HepG2 (cell line): Measurements from ENCODE around the gene EPS8L3. TPM values are rescaled to one million over a fixed set of nuclear protein-coding genes. Genes with fewer than 3 reads are reported as not detected.

ENCODE experiments used
- ARID2 ChIP-seq: sonication (generic); formaldehyde crosslinking; IDR thresholded peaks from 2 replicates; pipeline ENCODE4 v1.8.1; 2022; ENCODE audit warnings: mild to moderate bottlenecking, missing genetic modification reagents, borderline replicate concordance
- ATF7 ChIP-seq, 2 experiments: fragments of 450-650 bp in 1 of 2; sonication (generic) in 1 of 2; formaldehyde crosslinking in 1 of 2; IDR thresholded peaks; 2 replicates each; pipeline versions ENCODE4 v1.4.0 to v1.6.1; 2016 to 2020; ENCODE audit warnings: antibody characterized with exemption in 1 of 2, mild to moderate bottlenecking in 1 of 2, missing genetic modification reagents in 1 of 2
- CBX1 ChIP-seq: IDR thresholded peaks from one replicate; pipeline ENCODE4 v1.6.1; 2016; ENCODE audit warnings: antibody characterized with exemption, low read depth
- CBX2 ChIP-seq, 2 experiments: fragments of 200-600 bp in 1 of 2; sonication (generic); formaldehyde crosslinking in 1 of 2; IDR thresholded peaks; 2 replicates each; pipeline versions ENCODE4 v1.7.0 to v1.8.1; 2018 to 2022; ENCODE audit warnings: low read depth in 2 of 2, low read length in 1 of 2, mild to moderate bottlenecking in 1 of 2, missing genetic modification reagents in 1 of 2
- FOXK1 ChIP-seq: sonication (generic); formaldehyde crosslinking; IDR thresholded peaks from 2 replicates; pipeline ENCODE4 v1.4.0; 2020; ENCODE audit warnings: low read depth, missing genetic modification reagents, borderline replicate concordance
- FOXK2 ChIP-seq: fragments of 450-650 bp; IDR thresholded peaks from 2 replicates; pipeline ENCODE4 v1.6.1; 2016
- IRF2 ChIP-seq: IDR thresholded peaks from 2 replicates; pipeline ENCODE4 v1.6.1; 2018; ENCODE audit warnings: missing genetic modification reagents, missing compliant biosample characterization
- KDM5A ChIP-seq: fragments of 200-600 bp; sonication (generic); IDR thresholded peaks from 2 replicates; pipeline ENCODE4 v1.7.0; 2018; ENCODE audit warnings: antibody characterized with exemption, mild to moderate bottlenecking, low read length, borderline replicate concordance
- KDM5B ChIP-seq: sonication (generic); formaldehyde crosslinking; IDR thresholded peaks from 2 replicates; pipeline ENCODE4 v1.4.0; 2020; ENCODE audit warnings: missing genetic modification reagents, mild to moderate bottlenecking, borderline replicate concordance
- NONO ChIP-seq, 2 experiments: fragments of 450-650 bp in 1 of 2; sonication (generic) in 1 of 2; formaldehyde crosslinking in 1 of 2; IDR thresholded peaks in 1 of 2; conservative IDR thresholded peaks in 1 of 2; 2 replicates each; pipeline versions ENCODE4 v1.6.1 to v1.8.0; 2017 to 2022; ENCODE audit warnings: mild to moderate bottlenecking in 1 of 2, missing genetic modification reagents in 1 of 2, moderate library complexity in 1 of 2
- NR2F6 ChIP-seq, 2 experiments: IDR thresholded peaks; 2 replicates each; pipeline ENCODE4 v1.6.1; 2016; ENCODE audit warnings: antibody characterized with exemption in 1 of 2, mild to moderate bottlenecking in 1 of 2
- RNF2 ChIP-seq: fragments of 450-650 bp; conservative IDR thresholded peaks from 2 replicates; pipeline ENCODE4 v1.6.1; 2016; ENCODE audit warnings: low read depth
- RXRB ChIP-seq: IDR thresholded peaks from 2 replicates; pipeline ENCODE4 v1.6.1; 2016; ENCODE audit warnings: borderline replicate concordance, missing genetic modification reagents, missing compliant biosample characterization
- SALL1 ChIP-seq: sonication (generic); formaldehyde crosslinking; IDR thresholded peaks from 2 replicates; pipeline ENCODE4 v1.8.0; 2022; ENCODE audit warnings: mild to moderate bottlenecking, missing genetic modification reagents
- SIX1 ChIP-seq: sonication (generic); formaldehyde crosslinking; IDR thresholded peaks from 2 replicates; pipeline ENCODE4 v1.4.0; 2020; ENCODE audit warnings: missing genetic modification reagents, borderline replicate concordance
- SMARCC2 ChIP-seq: fragments of 450-650 bp; IDR thresholded peaks from 2 replicates; pipeline ENCODE4 v1.6.1; 2017; ENCODE audit warnings: antibody characterized with exemption, mild to moderate bottlenecking
- SOX6 ChIP-seq, 2 experiments: fragments of 450-650 bp in 1 of 2; sonication (generic) in 1 of 2; formaldehyde crosslinking in 1 of 2; IDR thresholded peaks; 2 replicates each; pipeline versions ENCODE4 v1.4.0 to v1.6.1; 2017 to 2020; ENCODE audit warnings: antibody characterized with exemption in 1 of 2, mild to moderate bottlenecking in 1 of 2, missing genetic modification reagents in 1 of 2
- SP4 ChIP-seq: sonication (generic); formaldehyde crosslinking; IDR thresholded peaks from 2 replicates; pipeline ENCODE4 v1.8.1; 2023; ENCODE audit warnings: mild to moderate bottlenecking, missing genetic modification reagents
- TCF12 ChIP-seq, 2 experiments: fragments of 450-650 bp in 1 of 2; sonication (generic) in 1 of 2; formaldehyde crosslinking in 1 of 2; IDR thresholded peaks; 2 replicates each; pipeline versions ENCODE4 v1.6.1 to v1.8.0; 2017 to 2022; ENCODE audit warnings: antibody characterized with exemption in 1 of 2, mild to moderate bottlenecking in 1 of 2, missing genetic modification reagents in 1 of 2, moderate library complexity in 1 of 2
- ZBTB34 ChIP-seq: sonication (generic); formaldehyde crosslinking; IDR thresholded peaks from 2 replicates; pipeline ENCODE4 v1.8.0; 2022; ENCODE audit warnings: mild to moderate bottlenecking, missing genetic modification reagents
- ZBTB42 ChIP-seq: sonication (generic); formaldehyde crosslinking; IDR thresholded peaks from 2 replicates; pipeline ENCODE4 v1.5.0; 2020; ENCODE audit warnings: mild to moderate bottlenecking, missing genetic modification reagents
- ZNF230 ChIP-seq: sonication (generic); formaldehyde crosslinking; IDR thresholded peaks from 2 replicates; pipeline ENCODE4 v1.4.0; 2020; ENCODE audit warnings: mild to moderate bottlenecking, missing genetic modification reagents
- ZNF33B ChIP-seq: sonication (generic); formaldehyde crosslinking; IDR thresholded peaks from 2 replicates; pipeline ENCODE4 v1.5.1; 2020; ENCODE audit warnings: mild to moderate bottlenecking, missing genetic modification reagents
- ZNF383 ChIP-seq: sonication (generic); formaldehyde crosslinking; IDR thresholded peaks from 2 replicates; pipeline ENCODE4 v1.4.0; 2020; ENCODE audit warnings: missing genetic modification reagents, mild to moderate bottlenecking, borderline replicate concordance
- ZNF431 ChIP-seq: sonication (generic); formaldehyde crosslinking; IDR thresholded peaks from 2 replicates; pipeline ENCODE4 v1.9.0; 2022; ENCODE audit warnings: missing genetic modification reagents, low read depth, mild to moderate bottlenecking, borderline replicate concordance
- ZNF607 ChIP-seq: sonication (generic); formaldehyde crosslinking; IDR thresholded peaks from 2 replicates; pipeline ENCODE4 v1.5.1; 2020; ENCODE audit warnings: missing genetic modification reagents, mild to moderate bottlenecking, borderline replicate concordance
- ZNF674 ChIP-seq: sonication (generic); formaldehyde crosslinking; IDR thresholded peaks from 2 replicates; pipeline ENCODE4 v1.5.0; 2020; ENCODE audit warnings: low read depth, mild to moderate bottlenecking, missing genetic modification reagents
- ZNF737 ChIP-seq: sonication (generic); formaldehyde crosslinking; IDR thresholded peaks from 2 replicates; pipeline ENCODE4 v1.5.0; 2020; ENCODE audit warnings: missing genetic modification reagents, mild to moderate bottlenecking, borderline replicate concordance
- ZSCAN29 ChIP-seq: sonication (generic); formaldehyde crosslinking; conservative IDR thresholded peaks from 2 replicates; pipeline ENCODE4 v1.4.0; 2020; ENCODE audit warnings: mild to moderate bottlenecking, missing genetic modification reagents
- polyA plus RNA-seq, 8 experiments: library from polyadenylated mRNA; depleted of rRNA in 3 of 8; stranded (reverse) in 7 of 8; unstranded in 1 of 8; fragments of >200 nt; fragmentation: Illumina TruSeq in 4 of 8; extraction: Trizol in 4 of 8; gene quantifications; 2 replicates each; pipeline versions ENCODE4 v1.2.1 to v1.2.3, GENCODE V29; 2011 to 2016; ENCODE audit warnings: low read depth in 4 of 8, missing spikeins in 1 of 8, mixed read lengths in 1 of 8; ENCODE audit not compliant: insufficient read depth in 1 of 8
- total RNA-seq, 5 experiments: library from RNA; depleted of rRNA; stranded (reverse); fragments of >200 nt; fragmentation: Illumina TruSeq; extraction: Trizol; gene quantifications; 2 replicates each; pipeline ENCODE4 v1.2.3, GENCODE V29; 2016; ENCODE audit warnings: low read depth in 1 of 5

The EPS8L3 gene
- total and polyA plus RNA-seq, 2 of the 13 experiments (the other 11 are each of a cell fraction or from before 2014, with no cell fraction given), result 18.2 to 106 TPM

- TF ChIP-seq KDM5B (peak; percentile 93), RXRB (CRISPR knock-in tag) (peak; percentile 72), ZBTB34 (no peak), SIX1 (CRISPR knock-in tag) (peak; percentile 30; the same call in 1 of the 2 replicates), ZNF607 (CRISPR knock-in tag) (no peak), ATF7 (IDR thresholded peaks at IDR 0.05) (no peak), ATF7 (CRISPR knock-in tag; IDR thresholded peaks at IDR 0.05) (no peak), ZNF737 (CRISPR knock-in tag) (no peak), SALL1 (peak; percentile 86), SMARCC2 (no peak), SP4 (CRISPR knock-in tag) (peak; percentile 31; the same call in 1 of the 2 replicates), IRF2 (CRISPR knock-in tag) (peak; percentile 76; the same call in 1 of the 2 replicates), RNF2 (no peak), TCF12 (IDR thresholded peaks at IDR 0.05) (no peak), TCF12 (CRISPR knock-in tag; IDR thresholded peaks at IDR 0.05) (peak; percentile 62; the same call in 1 of the 2 replicates), KDM5A (no peak), ZNF674 (CRISPR knock-in tag) (no peak), NONO (IDR thresholded peaks at IDR 0.05) (no peak), NONO (CRISPR knock-in tag; conservative IDR thresholded peaks at IDR 0.05) (no peak), ZBTB42 (CRISPR knock-in tag) (no peak), FOXK2 (no peak), SOX6 (IDR thresholded peaks at IDR 0.05) (no peak), SOX6 (CRISPR knock-in tag; IDR thresholded peaks at IDR 0.05) (peak; percentile 76), ZNF230 (0 out of 2 replicates have a peak, but pooled peaks have one; percentile 63), CBX2 (IDR thresholded peaks at IDR 0.05; ENCODE audit: low read depth, low read length) (no peak), CBX2 (CRISPR knock-in tag; IDR thresholded peaks at IDR 0.05; ENCODE audit: low read depth) (no peak; the same call in 1 of the 2 replicates), ZNF431 (CRISPR knock-in tag) (no peak), ARID2 (CRISPR knock-in tag) (0 out of 2 replicates have a peak, but pooled peaks have one; percentile 65), ZSCAN29 (CRISPR knock-in tag) (0 out of 2 replicates have a peak, but pooled peaks have one; percentile 30), ZNF33B (CRISPR knock-in tag) (no peak), ZNF383 (CRISPR knock-in tag) (no peak), NR2F6 (IDR thresholded peaks at IDR 0.05) (no peak), NR2F6 (CRISPR knock-in tag; IDR thresholded peaks at IDR 0.05) (peak; percentile 76), FOXK1 (CRISPR knock-in tag) (peak; percentile 30; the same call in 1 of the 2 replicates), CBX1 (no peak)
These were observed at the start of gene EPS8L3 (continued) for GRCh38 chr1:109763646-109764415.
